GM10248 (cell line): ENCODE data around the gene NAA16.

ENCODE experiments used
- CTCF ChIA-PET: fragments of 300-600 bp; sonication (Branson Sonifier 250); formaldehyde crosslinking; extraction: SDS; loops from one replicate; lab custom pipeline; 2021; ENCODE audit warnings: antibody characterized with exemption; lab: Yijun Ruan, JAX
- POLR2A ChIA-PET: fragments of 350-650 bp; sonication (Branson Sonifier 250); formaldehyde crosslinking; extraction: SDS; loops from one replicate; lab custom pipeline; 2020; ENCODE audit warnings: antibody characterized with exemption; lab: Yijun Ruan, JAX
- DNase-seq: peaks from one replicate; pipeline ENCODE4 v3.0.0; 2012; ENCODE audit errors: extremely low spot score
- CTCF ChIP-seq: IDR thresholded peaks from 2 replicates; pipeline ENCODE4 v1.5.1; 2012; ENCODE audit warnings: mild to moderate bottlenecking, low read depth; ENCODE audit errors: extremely low read depth, missing control alignments, control extremely low read depth

The NAA16 gene

GRCh38 chr13:41387576-41387975 lies 76.5 kb downstream of the NAA16 start:
- TF ChIP-seq CTCF: no peak
- DNase-seq: no peak
- POLR2A ChIA-PET: no interaction called here
- CTCF ChIA-PET: interaction anchor here (1.2 to 1.6 kb wide), 3 partner anchors 12 to 265 kb away, joined by 3 to 5 read pairs (median 5); no protein-coding TSS in a partner anchor

- ChIA-PET CTCF (interaction anchor here (1.2 to 1.6 kb wide), 3 partner anchors 13 to 265 kb away, joined by 3 to 5 read pairs (median 5); no protein-coding TSS in a partner anchor), POLR2A (no interaction called here)
- no peak for TF ChIP-seq CTCF
- no peak for DNase-seq
Measured at GRCh38 chr13:41388143-41388881, 77.2 kb downstream of the NAA16 start.

GRCh38 chr13:41389580-41389979 lies 78.5 kb downstream of the NAA16 start:
- TF ChIP-seq CTCF: no peak
- POLR2A ChIA-PET: no interaction called here
- CTCF ChIA-PET: no interaction called here
- no peak for DNase-seq

GRCh38 chr13:41394166-41394565 lies 83.1 kb downstream of the NAA16 start:
- no peak for DNase-seq
- no peak for TF ChIP-seq CTCF
- ChIA-PET CTCF (no interaction called here), POLR2A (no interaction called here)

- ChIA-PET POLR2A (no interaction called here), CTCF (interaction anchor here (1.0 to 1.4 kb wide), 2 partner anchors 14 to 17 kb away, joined by 3 to 5 read pairs; no protein-coding TSS in a partner anchor)
- no peak for TF ChIP-seq CTCF
- no peak for DNase-seq
Measured at GRCh38 chr13:41398494-41399170, 87.6 kb downstream of the NAA16 start.

GRCh38 chr13:41401366-41401765 lies 90.3 kb downstream of the NAA16 start:
- no peak for TF ChIP-seq CTCF
- ChIA-PET CTCF (interaction anchor here (1.9 kb wide), 1 partner anchor 14 kb away, joined by 5 read pairs; no protein-coding TSS in a partner anchor), POLR2A (no interaction called here)
- no peak for DNase-seq
